Mucosa of descending colon (tissue), 3 donors: Measurements from ENCODE around the gene COIL. TPM values are rescaled to one million over a fixed set of nuclear protein-coding genes. Genes with fewer than 3 reads are reported as not detected.
"Not testable (repeated sequence)": the region's sequence is repeated elsewhere in the genome, so short reads cannot be mapped to it uniquely, and the experiment has no call there.

Source experiments
- ATAC-seq: fragments of 200-7000 bp; cut with Tn5 transposase; one replicate; pipeline ENCODE4 v1.9.1; 2020; ENCODE audit warnings: mild to moderate bottlenecking, moderate library complexity
- DNase-seq, 3 donors: peaks; one replicate each; pipeline ENCODE4 v3.0.0-alpha.2; 2020
- H3K36me3 ChIP-seq: fragments of 200-600 bp; one replicate; pipeline ENCODE4 v1.8.0; 2021; ENCODE audit warnings: low read depth, mild to moderate bottlenecking
- H3K4me1 ChIP-seq: fragments of 200-600 bp; one replicate; pipeline ENCODE4 v1.8.0; 2021; ENCODE audit warnings: low read depth, mild to moderate bottlenecking
- H3K4me3 ChIP-seq: fragments of 200-600 bp; one replicate; pipeline ENCODE4 v1.8.0; 2021; ENCODE audit warnings: mild to moderate bottlenecking
- H3K9me3 ChIP-seq: fragments of 200-600 bp; one replicate; pipeline ENCODE4 v1.8.0; 2021; ENCODE audit warnings: mild to moderate bottlenecking
- CTCF ChIP-seq: fragments of 200-600 bp; IDR thresholded peaks from one replicate; pipeline ENCODE4 v1.8.0; 2022; ENCODE audit warnings: antibody characterized with exemption, mild to moderate bottlenecking
- intact Hi-C, 2 donors: fragments of 100-400 bp; cut with DNase I in 1 of 2; cut with micrococcal nuclease in 1 of 2; formaldehyde crosslinking; loops; one replicate each; pipeline versions ENCODE4 v1.11.0 to v1.11.1; 2022; cut with DNase I, micrococcal nuclease
- total RNA-seq, 3 donors: library from RNA; stranded (reverse); fragmentation: NEBNext Ultra II Directional in 2 of 3; extraction: Animal tissue kit (Norgen Biotek cat#: 25700) in 2 of 3; gene quantifications; one replicate each; pipeline versions ENCODE4 v1.2.1 to v1.2.4, GENCODE V29; 2021 to 2023
- donor health status: DM: no; HTN: no; CAD: no; lungs with moderate emphysema.
- donor health status: DM: no; HTN: no; CAD: no.
- donor health status: DM: no; HTN: yes; CAD: no.

Gene COIL
- total RNA-seq, 3 donors from 2014 or later: 12.7 to 15.3 (median 14.1) TPM

GRCh38 chr17:56970974-56971373 lies 10.1 kb upstream of the COIL start:
- H3K36me3 ChIP-seq: no peaks in the 10 kb centered on the region
- H3K4me3 ChIP-seq: no peak overlapping the region
- no peak for TF ChIP-seq CTCF
- ATAC-seq (no peak), DNase-seq (no peak)
- peaks cover 4% of the 10 kb centered on the region for H3K4me1 ChIP-seq
- intact Hi-C loops: no loop called here
- H3K9me3 ChIP-seq: no peaks in the 10 kb centered on the region

- H3K36me3 ChIP-seq: no peaks in the 10 kb centered on the region
- ATAC-seq (no peak), DNase-seq (no peak)
- intact Hi-C loops: no loop called here
- TF ChIP-seq CTCF: no peak
- H3K4me1 ChIP-seq: peaks cover 5% of the 10 kb centered on the region
- H3K9me3 ChIP-seq: no peaks in the 10 kb centered on the region
- H3K4me3 ChIP-seq: no peak overlapping the region
Measured at GRCh38 chr17:56966338-56966737, 5.5 kb upstream of the COIL start.

GRCh38 chr17:56965681-56966080 lies 4.8 kb upstream of the COIL start:
- intact Hi-C loops, H3K9me3 ChIP-seq, H3K4me1 ChIP-seq, H3K36me3 ChIP-seq, ATAC-seq, H3K4me3 ChIP-seq: not testable (repeated sequence)
- peak in 2 of 3 donors; percentile 51 to 72 for DNase-seq

- ATAC-seq, H3K4me1 ChIP-seq, intact Hi-C loops, H3K4me3 ChIP-seq, H3K36me3 ChIP-seq, H3K9me3 ChIP-seq: not testable (repeated sequence)
- peak in 1 of 3 donors; percentile 41 for DNase-seq
Measured at GRCh38 chr17:56965241-56965640, 4.4 kb upstream of the COIL start.

GRCh38 chr17:56956992-56957391 lies 3.9 kb downstream of the COIL start:
- Histone ChIP-seq H3K4me3 (no peak overlapping the region), H3K9me3 (no peaks in the 10 kb centered on the region), H3K36me3 (no peaks in the 10 kb centered on the region), H3K4me1 (peaks cover 12% of the 10 kb centered on the region)
- TF ChIP-seq CTCF: no peak
- DNase-seq (no peak), ATAC-seq (no peak)
- intact Hi-C loops: no loop called here

- no peak for TF ChIP-seq CTCF
- Histone ChIP-seq H3K4me3 (no peak overlapping the region), H3K4me1 (no peaks in the 10 kb centered on the region), H3K36me3 (peaks cover 4% of the 10 kb centered on the region), H3K9me3 (no peaks in the 10 kb centered on the region)
- ATAC-seq (no peak), DNase-seq (no peak)
- intact Hi-C loops: no loop called here
Measured at GRCh38 chr17:56949595-56949994, 11.3 kb downstream of the COIL start.

GRCh38 chr17:56948491-56948890 lies 12.4 kb downstream of the COIL start:
- intact Hi-C loops: no loop called here
- ATAC-seq: no peak
- DNase-seq: no peak
- TF ChIP-seq CTCF: no peak
- no peak overlapping the region for H3K4me3 ChIP-seq
- peaks cover 4% of the 10 kb centered on the region for H3K36me3 ChIP-seq
- no peaks in the 10 kb centered on the region for H3K4me1 ChIP-seq
- H3K9me3 ChIP-seq: no peaks in the 10 kb centered on the region
